Heart left ventricle (tissue), 13 donors: ENCODE data around the gene FAM20C.

Source experiments
- POLR2A ChIP-seq, 2 donors: fragments of 450-650 bp; IDR thresholded peaks; one replicate each; pipeline ENCODE4 v1.6.1; 2017; ENCODE audit warnings: antibody characterized with exemption in 2 of 2, mild to moderate bottlenecking in 2 of 2, moderate library complexity in 2 of 2
- TF ChIP-seq, protein P1 (sequence below), 12 donors: fragments of 200-600 bp; sonication (generic) in 4 of 12; IDR thresholded peaks; one replicate each; pipeline versions ENCODE4 v1.5.0 to v1.8.0; 2018 to 2022; ENCODE audit warnings: antibody characterized with exemption in 12 of 12, mild to moderate bottlenecking in 5 of 12
- donor health status: ischemic (EF 13 %, LVEDD 7.1; RV severe dilation, severe dysfunction).
- donor health status: DM: no; HTN: yes; CAD: no.
- donor health status: DM: no; HTN: no; CAD: no.
- donor health status: ischemic (EF 25% LVEDD 6.9; RV normal size, moderate dysfunction).
- donor health status: ischemic (EF 25% LVEDD 5.7; RV mildly dilated, moderate dysfunction).
- donor health status: ischemic (EF 35%, LVEDD 5.7; RV mildly dilated, moderate dysfunction).
- donor health status: nonischemic (EF 11% LVEDD 7.7; RV severe dilation, severe dysfunction).
- donor health status: DM: yes; HTN: yes; CAD: no.
- donor health status: PGD.
- donor health status: ischemic (EF 29% LVEDD 5.4; RV normal size, mild dysfunction).
- donor health status: nonischemic (EF 23%, LVEDD 6.1; RV moderate dilation, normal function).

GRCh38 chr7:302054-302992 lies 110.0 kb downstream of the FAM20C start:
- TF ChIP-seq, protein P1, sequence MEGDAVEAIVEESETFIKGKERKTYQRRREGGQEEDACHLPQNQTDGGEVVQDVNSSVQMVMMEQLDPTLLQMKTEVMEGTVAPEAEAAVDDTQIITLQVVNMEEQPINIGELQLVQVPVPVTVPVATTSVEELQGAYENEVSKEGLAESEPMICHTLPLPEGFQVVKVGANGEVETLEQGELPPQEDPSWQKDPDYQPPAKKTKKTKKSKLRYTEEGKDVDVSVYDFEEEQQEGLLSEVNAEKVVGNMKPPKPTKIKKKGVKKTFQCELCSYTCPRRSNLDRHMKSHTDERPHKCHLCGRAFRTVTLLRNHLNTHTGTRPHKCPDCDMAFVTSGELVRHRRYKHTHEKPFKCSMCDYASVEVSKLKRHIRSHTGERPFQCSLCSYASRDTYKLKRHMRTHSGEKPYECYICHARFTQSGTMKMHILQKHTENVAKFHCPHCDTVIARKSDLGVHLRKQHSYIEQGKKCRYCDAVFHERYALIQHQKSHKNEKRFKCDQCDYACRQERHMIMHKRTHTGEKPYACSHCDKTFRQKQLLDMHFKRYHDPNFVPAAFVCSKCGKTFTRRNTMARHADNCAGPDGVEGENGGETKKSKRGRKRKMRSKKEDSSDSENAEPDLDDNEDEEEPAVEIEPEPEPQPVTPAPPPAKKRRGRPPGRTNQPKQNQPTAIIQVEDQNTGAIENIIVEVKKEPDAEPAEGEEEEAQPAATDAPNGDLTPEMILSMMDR (IDR thresholded peaks at IDR 0.05), result no peak
- no peak for TF ChIP-seq POLR2A (IDR thresholded peaks at IDR 0.05)
